Erythroblast (primary cell): ENCODE data around the gene DGAT2.

Experiments used
- DNase-seq, 2 experiments: peaks; one replicate each; lab custom pipeline; 2025; lab: John Stamatoyannopoulos, UW
- GATA1 ChIP-seq: IDR thresholded peaks from 2 replicates; pipeline ENCODE4 v1.6.1; 2011; ENCODE audit warnings: low read depth, mild to moderate bottlenecking, control low read depth, low read length, moderate library complexity
- POLR2A ChIP-seq: IDR thresholded peaks from 2 replicates; pipeline ENCODE4 v1.6.1; 2011; ENCODE audit warnings: mild to moderate bottlenecking, low read length

The DGAT2 gene

DNA sequence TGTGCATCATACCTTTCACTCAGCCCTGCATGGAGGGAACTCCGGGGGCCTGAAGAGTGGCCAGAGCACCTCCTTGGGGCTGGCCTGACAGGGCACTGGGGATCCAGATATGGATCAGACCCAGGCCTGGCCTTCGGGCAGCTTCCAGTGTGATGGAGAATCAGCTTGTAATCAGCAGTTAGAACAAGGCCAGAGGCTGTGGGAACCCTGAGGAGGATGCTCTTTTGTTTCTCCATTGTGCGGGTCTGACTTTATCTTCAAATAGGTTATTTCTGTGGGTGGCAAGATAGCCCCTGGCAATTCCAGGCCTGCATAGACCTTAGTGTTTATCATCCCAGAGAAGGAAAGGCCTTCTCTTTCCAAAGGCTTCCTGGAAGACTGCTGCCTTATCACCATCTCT is 12.3 kb downstream of the DGAT2 start:
- TF ChIP-seq POLR2A (no peak), GATA1 (no peak)
- no peak for DNase-seq

DNA sequence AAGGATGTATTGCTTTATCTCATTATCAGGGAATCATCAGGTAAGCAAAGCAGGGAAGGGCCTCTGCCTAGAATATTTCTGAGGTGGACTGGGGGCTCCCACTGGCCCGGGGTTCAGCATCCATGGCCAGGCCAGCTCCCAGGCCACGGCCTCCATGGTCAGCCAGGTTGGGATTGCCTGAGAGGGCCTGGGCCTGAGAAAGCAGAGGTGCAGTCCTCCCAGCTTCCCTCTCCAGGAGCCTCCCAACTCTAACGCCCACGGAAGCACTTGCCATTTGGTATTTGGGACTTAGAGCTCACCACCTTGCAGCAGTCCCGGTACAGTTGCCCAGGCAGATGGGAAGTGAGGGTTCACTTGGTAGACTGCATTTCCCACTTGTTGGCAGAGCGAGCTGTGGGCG is 12.7 kb downstream of the DGAT2 start:
- DNase-seq = no peak

DNA sequence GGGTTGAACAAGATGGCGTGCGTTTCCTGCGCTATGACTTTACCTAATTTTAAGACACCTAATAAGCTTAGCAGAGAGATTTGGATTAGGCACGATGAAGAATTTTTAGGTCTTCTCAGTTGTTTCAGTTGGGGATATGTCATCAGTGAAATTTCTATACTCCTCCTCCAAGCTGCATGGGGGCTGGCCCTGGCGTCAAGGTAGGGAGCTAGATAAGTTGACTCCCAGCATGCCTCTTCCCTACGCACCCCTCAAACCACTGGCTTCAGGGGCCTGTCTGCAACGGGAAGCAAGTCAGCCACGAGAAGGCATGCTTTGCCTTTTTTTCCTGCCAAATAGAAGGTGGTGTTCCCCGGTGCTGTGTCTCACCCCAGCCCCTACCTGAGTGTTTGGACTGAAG is 13.3 kb downstream of the DGAT2 start:
- DNase-seq = no peak
- no peak for TF ChIP-seq POLR2A
- TF ChIP-seq GATA1 = no peak

More for the DNA sequence above, 12.7 kb downstream of the DGAT2 start:
- TF ChIP-seq POLR2A = no peak
- no peak for TF ChIP-seq GATA1

DNA sequence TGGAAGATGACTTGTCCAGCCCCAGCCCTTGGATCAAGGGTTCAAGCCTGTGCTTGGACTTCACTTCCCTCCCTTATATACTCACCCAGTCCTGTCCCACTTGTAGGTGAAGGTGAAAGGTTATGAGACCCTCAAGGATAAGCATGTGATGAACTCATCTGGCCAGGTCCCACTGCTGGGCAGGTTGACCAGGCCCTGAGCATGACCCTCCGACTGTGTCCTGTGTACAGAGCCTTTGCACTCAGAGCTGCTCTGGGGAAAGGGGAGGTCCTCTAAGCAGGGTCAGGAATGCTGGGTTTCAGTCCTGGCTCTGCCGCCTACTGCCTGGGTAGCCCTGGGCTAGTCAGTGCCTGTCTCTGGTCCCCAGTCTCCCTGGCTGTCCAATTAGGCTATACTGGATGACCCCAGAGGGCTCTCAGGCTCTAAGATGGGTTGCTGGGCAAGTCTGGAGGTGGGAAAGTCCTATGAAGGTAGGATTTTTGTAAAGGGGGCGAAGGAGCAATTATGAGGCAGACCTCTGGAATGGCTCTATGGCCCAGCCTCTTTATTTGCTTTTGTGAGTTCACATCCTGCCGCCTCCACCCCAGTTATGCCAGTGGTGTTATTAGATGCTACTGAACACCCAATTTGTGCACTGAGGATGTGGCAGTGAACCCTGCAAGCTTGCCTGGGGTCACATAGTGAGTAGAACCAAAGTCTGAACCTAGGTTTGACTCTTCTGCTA is 14.1 kb downstream of the DGAT2 start:
- TF ChIP-seq POLR2A = no peak
- TF ChIP-seq GATA1 = no peak
- DNase-seq = no peak

DNA sequence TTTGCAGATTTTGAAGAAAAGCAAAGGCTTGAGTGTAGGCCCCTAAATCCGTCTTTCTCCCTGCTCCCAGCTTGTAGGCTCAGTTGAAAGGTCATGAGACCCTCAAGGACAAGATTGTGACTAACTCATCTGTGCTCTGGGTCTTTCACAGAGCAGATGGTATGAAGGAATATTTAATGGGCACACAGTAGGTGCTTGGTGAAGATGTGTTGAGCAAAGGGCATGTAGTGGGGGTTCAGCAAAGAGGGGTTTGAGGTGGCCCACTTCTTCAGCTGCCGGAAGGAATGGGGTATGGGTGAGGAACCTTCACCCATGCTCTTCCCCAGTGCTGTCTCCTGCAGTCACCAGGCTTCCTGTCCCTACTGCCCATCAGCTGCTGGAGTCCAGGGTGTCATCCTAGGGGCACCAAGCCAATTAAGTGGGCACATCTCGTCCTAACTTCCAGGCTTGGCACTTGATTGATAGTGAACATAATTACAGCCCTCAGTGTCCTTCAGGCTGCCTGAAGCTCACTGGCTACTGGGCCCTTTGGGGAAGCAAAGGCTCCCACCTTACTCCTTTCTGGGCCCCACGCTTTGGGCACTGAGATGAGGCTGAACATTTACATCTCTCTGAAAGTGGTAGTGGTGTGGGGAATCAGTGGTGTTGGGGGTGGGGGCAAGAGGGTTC is 15.0 kb downstream of the DGAT2 start:
- no peak for DNase-seq
- no peak for TF ChIP-seq POLR2A
- no peak for TF ChIP-seq GATA1

DNA sequence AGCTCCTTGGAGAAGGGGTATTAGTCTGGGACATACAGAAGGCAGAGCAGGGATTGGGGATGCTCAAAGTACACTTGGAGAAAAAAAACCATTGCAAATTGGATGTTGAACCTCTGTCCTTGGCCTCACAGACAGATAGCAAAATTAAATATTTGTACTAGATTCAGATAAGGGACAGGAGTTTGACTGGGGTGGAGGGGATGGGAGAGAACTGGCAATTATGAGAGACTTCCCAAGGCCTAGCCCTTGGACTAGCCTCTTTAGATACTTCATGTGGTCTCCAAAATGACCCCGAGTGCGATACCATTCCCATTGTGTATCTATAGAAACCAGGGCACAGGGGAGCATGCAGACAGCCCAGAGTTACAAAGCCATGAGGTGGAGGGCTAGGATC is 15.5 kb downstream of the DGAT2 start:
- TF ChIP-seq GATA1 (no peak), POLR2A (no peak)
- DNase-seq = no peak

DNA sequence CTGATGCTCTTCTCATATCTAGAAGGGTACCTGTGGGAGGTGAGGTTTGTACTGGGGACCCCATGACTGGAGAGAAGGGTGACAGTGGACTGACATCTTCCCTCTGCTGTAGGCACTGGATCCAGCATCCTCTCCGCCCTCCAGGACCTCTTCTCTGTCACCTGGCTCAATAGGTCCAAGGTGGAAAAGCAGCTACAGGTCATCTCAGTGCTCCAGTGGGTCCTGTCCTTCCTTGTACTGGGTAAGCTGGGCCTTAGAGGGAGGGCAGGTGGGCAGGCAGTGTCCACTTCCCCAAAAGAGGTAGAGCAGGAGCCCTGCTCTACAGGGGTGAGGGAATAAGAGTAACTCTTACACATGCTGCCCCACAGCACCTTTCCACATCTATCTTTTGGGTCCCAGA is 15.9 kb downstream of the DGAT2 start:
- no peak for DNase-seq
- TF ChIP-seq GATA1 = no peak
- TF ChIP-seq POLR2A = no peak

DNA sequence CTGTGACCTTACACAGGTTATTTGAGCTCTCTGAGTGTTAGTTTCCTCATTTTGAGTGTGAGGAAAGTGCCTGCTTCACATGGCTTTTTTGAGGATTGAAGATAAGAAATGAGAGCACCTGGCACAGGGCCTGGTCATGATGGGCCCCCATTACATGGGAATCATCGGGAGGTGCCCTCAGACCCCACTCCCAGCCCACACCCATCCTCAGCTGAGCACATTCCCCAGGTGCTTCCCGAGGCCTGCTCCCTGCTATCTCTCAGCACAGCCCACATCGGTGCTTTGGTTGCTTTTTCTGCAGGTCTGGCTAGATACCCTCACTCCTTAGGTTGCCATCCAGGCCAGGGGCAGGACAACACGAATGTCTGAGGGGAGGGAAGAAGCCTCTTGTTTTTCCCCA is 16.6 kb downstream of the DGAT2 start:
- TF ChIP-seq GATA1 (no peak), POLR2A (no peak)

DNA sequence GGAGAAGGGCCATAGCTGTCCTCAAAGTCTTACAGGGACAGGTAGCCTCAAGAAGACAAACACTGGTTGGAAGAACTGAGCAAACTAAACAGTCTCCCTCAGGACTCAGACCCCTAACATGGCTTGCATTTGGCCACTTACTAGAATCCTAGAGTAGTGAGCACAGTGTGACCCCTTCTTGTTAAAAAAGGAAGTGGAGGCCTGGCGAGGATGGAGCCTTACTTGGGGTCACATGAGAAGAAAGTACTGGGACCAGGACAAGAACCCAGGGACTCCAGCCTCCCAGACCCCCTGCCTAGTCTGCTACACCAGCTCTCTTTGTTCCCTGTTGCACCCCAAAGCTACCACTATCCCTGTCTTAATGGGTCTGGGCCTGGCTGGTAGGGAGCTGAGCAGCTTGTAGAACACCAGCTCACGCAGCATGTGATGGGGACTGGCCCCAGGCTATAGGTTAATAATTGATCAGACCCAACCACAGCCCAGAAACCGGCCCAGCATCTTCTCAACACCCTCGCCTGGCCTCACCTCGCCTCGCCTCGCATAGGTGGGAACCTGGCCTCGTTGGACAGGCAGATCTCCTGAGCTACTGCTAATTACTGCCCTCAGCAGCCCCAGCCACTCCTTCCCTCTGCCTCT is 17.6 kb downstream of the DGAT2 start:
- DNase-seq = no peak
- no peak for TF ChIP-seq POLR2A
- TF ChIP-seq GATA1 = no peak

More for the DNA sequence above, 16.6 kb downstream of the DGAT2 start:
- DNase-seq = no peak

DNA sequence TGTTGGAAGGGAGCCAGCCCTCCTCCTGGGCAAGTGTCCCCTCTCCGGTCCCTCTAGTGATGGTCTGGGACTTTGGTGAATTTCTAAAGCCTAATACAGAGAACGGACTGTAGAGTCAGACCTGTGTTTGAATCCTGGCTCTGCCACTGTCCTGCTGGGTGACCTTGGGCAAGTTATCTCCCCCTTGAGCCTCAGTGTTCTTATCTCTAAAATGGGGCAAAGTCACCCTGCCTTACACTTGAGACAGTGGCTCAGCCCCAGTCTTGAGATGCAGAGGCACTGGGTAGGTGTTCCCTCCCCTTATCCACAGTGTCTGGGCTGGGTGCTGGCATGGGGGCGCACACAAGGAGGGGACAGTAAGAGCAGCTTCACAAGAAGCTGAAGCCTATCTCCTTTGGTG is 20.9 kb downstream of the DGAT2 start:
- no peak for TF ChIP-seq POLR2A
- no peak for TF ChIP-seq GATA1
- DNase-seq = no peak

DNA sequence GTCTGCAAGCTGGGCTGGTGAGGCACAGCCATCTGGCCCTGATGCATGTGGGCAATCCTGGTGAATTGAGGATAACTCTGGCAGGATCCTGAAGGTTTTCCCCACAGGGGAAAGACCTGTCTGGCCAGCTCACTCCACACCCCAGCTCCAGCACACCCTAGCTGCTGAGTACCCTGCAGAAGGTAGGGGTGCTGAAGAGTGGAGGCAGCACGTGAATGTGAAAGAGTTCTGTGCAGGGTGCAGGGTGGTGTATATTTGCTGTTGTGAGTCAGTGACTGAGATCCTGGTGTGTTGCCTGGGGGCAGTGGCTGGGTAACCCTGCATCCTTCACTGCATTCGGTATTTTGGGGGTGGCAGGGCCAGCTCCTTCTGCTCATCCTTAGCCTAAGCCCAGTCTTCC is 22.4 kb downstream of the DGAT2 start:
- no peak for TF ChIP-seq POLR2A
- TF ChIP-seq GATA1 = no peak

DNA sequence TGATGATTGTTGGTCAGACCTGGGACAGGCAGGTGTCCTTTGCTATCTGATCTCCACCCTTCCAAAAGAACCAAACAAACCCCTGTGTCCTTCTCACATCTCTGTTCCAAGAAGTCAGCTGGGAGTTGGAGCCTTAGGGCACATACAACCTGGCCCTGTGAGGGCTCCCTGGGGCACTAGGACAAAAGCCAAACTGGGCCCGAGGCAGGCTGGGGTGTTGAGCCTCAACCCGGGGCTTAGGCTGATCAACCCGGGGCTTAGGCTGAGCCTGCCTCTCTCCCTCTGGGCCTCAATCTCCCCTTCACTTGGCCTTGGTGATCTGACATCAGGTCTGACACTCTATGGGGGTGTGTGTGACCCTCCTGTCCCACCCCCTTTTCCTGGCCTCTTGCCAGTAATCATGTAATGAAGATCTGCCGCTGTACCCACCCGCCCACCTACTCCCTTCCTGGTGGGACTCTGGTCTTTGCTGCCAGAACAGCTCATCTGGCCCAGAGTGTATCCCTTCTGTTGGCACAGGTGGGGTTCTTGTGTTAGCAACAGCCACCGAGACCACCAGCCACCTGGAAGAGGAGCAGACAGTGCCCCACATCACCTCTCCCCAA is 23.7 kb downstream of the DGAT2 start:
- DNase-seq = no peak
- no peak for TF ChIP-seq GATA1
- TF ChIP-seq POLR2A = no peak

More for the DNA sequence above, 22.4 kb downstream of the DGAT2 start:
- no peak for DNase-seq

DNA sequence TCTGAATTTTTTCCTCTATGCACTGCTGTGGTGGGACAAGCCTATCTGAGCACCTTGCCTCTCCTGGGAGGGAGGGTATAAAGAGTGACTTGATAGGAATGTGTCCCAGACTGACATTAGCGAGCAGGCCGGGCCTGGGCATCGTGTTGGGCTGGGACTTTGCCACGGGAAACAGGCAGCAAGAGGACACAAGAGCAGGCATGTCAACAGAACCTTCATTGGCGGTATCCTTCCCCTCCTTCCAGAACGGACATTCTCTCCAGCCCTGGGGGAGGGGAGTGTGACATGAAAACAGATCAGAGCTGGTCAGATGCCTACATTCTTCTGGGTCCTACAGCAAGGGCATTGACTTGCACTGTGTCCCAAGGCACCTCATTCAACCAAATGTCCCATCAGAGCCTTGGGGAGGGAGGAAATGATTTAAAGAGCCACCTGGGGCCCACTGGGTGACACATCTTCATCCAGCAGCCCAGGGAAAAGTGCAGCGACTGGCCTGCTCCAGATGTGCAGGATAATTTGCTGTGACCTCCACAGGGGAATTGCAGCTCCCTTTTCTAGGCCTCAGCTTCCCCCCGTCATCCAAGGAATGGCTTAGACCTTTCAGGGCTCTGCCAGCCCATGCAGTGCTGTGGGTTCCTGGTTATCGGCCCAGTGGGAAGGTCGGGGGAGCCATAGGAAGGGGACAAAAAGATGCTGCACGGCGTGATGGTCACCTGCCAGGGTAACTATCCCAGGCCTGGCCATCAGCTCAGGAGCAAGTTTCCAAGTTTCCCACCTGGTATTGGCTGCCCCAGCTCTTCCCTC is 24.6 kb downstream of the DGAT2 start:
- DNase-seq = no peak
- TF ChIP-seq GATA1 = no peak
- TF ChIP-seq POLR2A = no peak

DNA sequence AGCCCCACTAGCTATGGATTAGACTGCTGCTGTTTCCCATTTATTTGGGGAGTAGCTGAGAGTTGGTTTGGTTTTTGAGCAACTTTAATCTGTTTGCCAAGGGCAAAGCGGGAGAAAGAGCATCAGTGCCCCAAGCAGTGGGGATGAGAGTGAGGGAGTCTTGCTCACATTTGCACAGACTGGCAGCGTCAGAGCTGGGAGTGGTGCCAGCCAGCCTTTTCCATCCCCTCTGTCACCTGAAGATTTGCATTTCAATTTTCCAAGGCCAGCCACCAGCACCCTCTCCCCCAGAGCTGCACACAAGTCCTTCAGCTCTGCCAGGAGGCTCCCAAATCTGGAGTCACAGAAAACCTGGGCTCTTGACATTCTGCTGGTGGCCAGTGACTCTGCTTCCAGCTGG is 25.4 kb downstream of the DGAT2 start:
- TF ChIP-seq POLR2A = no peak
- no peak for TF ChIP-seq GATA1

More for the DNA sequence above, 25.4 kb downstream of the DGAT2 start:
- no peak for DNase-seq
